ENCODE data around the gene ANKRD10.

DNA sequence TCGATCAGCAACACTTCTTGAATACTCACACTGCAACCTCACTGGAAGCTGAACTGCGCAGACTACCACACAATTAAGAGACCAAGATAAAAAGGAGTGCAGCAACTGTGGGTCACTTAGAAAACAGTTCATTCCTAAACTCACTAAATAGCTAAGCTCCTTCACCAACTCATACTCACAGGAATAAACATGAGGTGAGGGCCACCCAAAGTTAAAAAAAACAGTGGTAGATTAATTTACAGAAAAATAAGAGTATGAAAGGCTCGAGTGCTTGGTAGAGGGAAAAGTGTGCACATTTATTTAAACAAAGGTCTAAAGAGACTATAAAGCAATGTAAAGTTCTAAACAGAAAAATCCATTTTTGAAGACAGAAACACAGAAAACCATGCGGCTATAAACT is 7.6 kb downstream of the ANKRD10 start:
- TF ChIP-seq, protein P1, sequence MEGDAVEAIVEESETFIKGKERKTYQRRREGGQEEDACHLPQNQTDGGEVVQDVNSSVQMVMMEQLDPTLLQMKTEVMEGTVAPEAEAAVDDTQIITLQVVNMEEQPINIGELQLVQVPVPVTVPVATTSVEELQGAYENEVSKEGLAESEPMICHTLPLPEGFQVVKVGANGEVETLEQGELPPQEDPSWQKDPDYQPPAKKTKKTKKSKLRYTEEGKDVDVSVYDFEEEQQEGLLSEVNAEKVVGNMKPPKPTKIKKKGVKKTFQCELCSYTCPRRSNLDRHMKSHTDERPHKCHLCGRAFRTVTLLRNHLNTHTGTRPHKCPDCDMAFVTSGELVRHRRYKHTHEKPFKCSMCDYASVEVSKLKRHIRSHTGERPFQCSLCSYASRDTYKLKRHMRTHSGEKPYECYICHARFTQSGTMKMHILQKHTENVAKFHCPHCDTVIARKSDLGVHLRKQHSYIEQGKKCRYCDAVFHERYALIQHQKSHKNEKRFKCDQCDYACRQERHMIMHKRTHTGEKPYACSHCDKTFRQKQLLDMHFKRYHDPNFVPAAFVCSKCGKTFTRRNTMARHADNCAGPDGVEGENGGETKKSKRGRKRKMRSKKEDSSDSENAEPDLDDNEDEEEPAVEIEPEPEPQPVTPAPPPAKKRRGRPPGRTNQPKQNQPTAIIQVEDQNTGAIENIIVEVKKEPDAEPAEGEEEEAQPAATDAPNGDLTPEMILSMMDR (IDR thresholded peaks at IDR 0.05 in 4 of 5, conservative IDR thresholded peaks at IDR 0.05 in 1 of 5): no peak
- no peak for TF ChIP-seq POLR2A (IDR thresholded peaks at IDR 0.05)
